GM15510 (cell line): ENCODE data around the gene VPS8.

Experiments
- POLR2A ChIP-seq: IDR thresholded peaks from 3 replicates; pipeline ENCODE4 v1.6.1; 2011; ENCODE audit warnings: borderline replicate concordance; ENCODE audit not compliant: insufficient read length; ENCODE audit errors: extremely low read depth

Gene VPS8, protein sequence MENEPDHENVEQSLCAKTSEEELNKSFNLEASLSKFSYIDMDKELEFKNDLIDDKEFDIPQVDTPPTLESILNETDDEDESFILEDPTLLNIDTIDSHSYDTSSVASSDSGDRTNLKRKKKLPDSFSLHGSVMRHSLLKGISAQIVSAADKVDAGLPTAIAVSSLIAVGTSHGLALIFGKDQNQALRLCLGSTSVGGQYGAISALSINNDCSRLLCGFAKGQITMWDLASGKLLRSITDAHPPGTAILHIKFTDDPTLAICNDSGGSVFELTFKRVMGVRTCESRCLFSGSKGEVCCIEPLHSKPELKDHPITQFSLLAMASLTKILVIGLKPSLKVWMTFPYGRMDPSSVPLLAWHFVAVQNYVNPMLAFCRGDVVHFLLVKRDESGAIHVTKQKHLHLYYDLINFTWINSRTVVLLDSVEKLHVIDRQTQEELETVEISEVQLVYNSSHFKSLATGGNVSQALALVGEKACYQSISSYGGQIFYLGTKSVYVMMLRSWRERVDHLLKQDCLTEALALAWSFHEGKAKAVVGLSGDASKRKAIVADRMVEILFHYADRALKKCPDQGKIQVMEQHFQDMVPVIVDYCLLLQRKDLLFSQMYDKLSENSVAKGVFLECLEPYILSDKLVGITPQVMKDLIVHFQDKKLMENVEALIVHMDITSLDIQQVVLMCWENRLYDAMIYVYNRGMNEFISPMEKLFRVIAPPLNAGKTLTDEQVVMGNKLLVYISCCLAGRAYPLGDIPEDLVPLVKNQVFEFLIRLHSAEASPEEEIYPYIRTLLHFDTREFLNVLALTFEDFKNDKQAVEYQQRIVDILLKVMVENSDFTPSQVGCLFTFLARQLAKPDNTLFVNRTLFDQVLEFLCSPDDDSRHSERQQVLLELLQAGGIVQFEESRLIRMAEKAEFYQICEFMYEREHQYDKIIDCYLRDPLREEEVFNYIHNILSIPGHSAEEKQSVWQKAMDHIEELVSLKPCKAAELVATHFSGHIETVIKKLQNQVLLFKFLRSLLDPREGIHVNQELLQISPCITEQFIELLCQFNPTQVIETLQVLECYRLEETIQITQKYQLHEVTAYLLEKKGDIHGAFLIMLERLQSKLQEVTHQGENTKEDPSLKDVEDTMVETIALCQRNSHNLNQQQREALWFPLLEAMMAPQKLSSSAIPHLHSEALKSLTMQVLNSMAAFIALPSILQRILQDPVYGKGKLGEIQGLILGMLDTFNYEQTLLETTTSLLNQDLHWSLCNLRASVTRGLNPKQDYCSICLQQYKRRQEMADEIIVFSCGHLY (N-terminal part only)

DNA sequence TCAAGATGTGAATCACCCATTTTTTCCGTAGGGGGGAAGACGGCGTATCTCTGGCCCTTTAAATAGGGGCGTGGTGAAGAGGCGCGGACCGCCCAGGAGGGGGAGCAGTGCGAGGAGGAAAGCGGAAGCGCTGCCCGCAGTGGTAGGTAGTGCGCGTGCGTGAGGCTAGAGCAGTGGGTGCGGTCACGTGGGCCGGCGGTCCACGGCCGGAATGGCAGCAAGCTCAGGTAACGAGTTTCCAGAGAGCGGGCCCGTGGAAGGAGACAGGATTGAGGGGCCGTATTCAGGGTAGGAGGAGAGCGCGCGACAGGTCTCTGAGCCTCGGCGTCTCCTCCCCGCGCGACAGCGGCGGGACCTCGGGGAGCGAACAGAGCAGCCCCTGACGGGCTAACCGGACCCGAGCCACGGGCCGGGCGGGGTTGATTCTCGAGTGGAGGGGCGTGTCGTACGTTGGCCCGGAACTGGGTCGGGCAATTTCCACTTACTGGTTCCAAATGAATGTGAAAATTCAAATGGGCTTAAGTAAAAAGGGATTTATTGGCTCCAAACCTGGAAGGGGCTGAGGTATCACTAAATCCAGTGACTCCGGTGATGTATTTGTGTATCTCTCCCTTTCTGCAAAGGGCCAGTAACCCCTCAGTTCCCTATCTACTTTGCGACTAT lies at the start of gene VPS8:
TSS of gene VPS8 (plus strand) at position 168 of the 663 bp plus-strand sequence. CDS start 12,467 bp downstream, outside the sequence.
- peak; percentile 84 for TF ChIP-seq POLR2A

DNA sequence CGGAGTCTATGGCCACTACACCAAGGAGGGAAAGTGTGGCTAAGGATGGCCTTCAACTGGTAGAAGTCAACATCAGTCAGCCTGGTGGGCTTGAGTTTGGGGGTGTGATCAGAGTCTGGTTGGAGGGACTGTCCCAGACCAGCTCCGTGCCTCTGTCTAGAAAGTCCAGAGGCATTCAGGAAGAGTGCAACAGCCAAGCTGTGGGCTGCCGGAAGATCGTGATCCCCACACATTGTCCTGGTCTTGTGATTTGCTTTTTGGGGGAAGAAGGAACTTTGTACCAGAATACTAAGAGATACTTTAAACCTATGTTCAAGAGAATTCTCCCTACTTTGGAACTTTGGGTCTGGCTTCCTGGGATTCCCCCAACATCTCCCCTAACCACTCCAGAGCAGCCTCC lies 47.8 kb upstream of the VPS8 start:
- no peak for TF ChIP-seq POLR2A

DNA sequence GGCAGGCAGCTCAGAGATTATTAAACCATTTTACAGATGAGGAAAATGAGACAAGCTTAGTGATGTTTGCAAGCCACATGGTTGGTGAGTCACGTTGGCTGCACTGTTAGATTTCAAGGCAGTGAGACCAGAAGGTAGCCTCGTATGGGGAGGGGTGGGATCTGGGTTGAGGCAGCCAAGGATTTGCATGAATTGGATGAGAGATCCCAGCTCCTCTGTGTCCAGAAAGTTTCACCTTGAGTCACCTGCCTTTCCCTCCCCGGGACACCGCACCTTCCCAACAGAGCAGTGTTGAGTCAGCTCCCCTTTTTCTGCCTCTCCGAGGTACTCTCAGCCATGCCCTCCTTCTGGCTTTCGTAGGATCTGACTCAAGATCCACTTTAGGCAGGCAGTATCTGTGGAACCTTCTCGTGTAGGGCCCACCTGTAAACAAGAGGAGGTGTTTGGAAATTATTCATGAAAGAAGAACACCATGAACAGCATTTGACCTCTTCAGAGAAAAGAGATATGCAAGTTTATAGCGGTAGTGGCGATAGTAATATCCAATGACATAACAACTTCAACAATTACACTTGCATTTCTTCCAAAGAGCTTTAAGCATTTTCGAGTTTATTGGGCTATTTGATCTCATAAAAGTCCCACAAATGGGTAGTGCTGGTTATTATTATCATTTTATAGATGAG lies 46.8 kb upstream of the VPS8 start:
- TF ChIP-seq POLR2A = no peak

DNA sequence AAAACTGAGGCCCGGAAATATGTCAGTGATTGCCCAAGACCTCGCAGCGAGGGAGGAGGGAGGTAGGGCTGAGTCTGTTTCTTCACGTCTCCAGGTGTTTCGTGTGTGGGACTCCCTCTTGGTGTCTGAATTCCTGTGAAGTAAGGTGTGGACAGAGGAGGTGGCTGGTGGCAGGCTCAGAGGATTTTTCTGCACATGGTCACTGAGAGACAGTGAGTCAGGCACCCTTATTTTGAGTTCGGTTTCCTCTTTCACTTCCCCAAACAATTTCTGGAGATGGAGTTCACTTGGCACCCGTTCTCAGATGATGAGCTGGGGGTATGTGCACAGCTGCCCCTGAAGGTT lies 46.3 kb upstream of the VPS8 start:
- no peak for TF ChIP-seq POLR2A

DNA sequence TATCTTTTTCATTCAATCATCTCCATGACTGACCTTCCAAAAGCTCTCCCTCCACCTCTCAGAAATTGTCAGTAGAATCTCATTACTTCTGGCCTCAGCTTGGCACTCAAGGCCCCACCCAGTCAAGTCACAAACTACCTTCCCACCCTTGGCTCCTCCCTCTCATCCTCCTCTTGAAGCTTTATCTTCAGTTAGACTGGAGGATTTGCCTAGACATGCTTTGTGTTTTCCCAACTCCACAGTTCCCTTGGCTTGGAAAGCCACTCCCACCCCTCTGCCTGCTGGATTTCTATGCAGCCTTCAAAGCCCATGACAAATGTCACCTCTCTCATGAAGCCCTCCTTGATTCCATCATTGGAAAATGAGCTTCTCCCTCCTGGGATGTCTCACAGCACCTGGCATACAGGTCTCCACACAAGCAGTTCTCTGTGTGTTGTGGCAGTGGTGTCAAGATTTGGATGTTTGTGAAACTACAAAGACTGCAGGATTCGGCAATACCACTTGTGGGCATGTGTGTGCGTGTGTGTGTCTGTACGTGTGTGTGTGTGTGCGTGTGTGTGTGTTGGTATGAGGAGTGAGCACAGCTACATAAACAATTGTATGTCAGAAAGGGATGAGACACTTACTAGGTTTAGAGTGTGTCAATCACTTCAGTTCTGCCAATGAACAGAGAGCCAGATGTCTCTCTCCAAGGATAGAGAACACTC lies 45.3 kb upstream of the VPS8 start:
- TF ChIP-seq POLR2A = no peak

DNA sequence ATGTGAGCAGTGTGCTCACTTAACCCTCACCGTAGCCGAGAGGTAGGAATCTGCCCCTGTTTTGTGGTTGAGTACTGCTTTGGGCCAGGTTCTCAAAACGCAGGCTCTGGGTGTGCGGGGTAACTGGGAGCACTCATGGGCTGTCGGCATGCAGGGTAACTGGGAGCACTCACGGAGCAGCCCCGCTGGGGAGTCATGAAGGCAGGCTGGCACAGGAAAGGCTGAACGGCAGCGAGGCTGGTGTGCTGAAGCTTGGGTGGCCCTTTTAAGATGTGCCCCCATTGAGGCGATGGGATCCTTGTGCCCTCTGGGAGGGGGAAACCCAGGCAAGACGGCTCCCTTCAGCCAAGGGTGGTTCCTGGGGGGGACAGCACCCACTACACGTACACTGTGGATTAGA lies 44.6 kb upstream of the VPS8 start:
- no peak for TF ChIP-seq POLR2A

DNA sequence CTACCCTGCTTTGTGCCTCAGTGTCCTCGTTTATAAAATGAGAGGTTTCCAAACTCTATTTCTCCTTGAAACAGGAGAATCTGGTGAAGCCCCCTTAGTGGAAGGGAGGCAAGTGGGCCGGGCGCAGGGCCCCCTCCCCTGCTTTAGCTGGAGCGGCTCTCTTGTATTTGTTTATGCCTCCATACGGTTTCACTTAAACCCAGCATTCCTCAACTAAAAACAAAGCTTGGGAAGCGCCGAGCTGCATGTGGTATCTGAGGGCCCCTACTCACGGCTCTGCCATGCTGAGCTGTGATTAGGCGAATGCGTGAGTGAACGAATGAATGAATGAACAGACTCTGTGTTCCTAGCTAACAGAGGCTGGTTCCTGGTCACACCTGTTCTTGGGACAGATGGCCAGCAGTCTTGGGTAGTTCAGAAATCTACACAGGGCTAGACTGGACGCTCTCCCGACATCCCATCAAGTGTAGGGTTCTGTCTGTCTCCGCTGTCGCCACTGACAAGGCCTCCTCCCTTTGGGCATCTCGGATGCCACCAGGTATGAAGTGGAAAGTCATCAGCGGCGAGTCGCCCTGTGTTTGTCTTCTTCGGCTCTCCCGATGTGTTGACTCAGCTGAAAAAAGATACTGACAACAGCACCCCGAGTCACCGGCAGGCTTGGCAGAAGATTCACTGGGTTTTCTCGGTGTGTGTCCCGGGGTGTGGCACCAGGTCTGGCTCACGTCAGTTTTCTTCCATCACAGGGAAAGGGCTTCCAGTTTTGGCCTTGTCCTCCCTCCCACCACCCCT lies 42.4 kb upstream of the VPS8 start:
- TF ChIP-seq POLR2A = no peak

DNA sequence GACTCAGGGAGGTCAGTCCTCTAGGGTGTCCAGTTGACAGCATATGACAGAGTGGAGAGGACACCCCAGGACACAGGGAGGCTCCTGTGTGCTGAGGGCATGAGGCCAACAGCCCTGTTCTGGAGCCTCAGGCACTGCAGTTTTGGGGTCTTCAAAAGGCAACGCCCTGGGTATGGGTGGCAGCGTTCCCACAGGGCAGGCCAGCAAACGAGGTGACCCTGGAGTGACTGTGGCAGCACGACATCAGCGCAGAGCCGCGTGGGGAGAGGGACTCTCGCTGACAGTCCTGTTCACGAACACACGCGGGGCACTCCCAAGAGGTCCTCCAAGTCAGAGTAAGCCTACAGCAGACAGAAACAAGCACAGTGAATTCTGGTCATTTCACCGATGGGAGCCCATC lies 41.4 kb upstream of the VPS8 start:
- no peak for TF ChIP-seq POLR2A

DNA sequence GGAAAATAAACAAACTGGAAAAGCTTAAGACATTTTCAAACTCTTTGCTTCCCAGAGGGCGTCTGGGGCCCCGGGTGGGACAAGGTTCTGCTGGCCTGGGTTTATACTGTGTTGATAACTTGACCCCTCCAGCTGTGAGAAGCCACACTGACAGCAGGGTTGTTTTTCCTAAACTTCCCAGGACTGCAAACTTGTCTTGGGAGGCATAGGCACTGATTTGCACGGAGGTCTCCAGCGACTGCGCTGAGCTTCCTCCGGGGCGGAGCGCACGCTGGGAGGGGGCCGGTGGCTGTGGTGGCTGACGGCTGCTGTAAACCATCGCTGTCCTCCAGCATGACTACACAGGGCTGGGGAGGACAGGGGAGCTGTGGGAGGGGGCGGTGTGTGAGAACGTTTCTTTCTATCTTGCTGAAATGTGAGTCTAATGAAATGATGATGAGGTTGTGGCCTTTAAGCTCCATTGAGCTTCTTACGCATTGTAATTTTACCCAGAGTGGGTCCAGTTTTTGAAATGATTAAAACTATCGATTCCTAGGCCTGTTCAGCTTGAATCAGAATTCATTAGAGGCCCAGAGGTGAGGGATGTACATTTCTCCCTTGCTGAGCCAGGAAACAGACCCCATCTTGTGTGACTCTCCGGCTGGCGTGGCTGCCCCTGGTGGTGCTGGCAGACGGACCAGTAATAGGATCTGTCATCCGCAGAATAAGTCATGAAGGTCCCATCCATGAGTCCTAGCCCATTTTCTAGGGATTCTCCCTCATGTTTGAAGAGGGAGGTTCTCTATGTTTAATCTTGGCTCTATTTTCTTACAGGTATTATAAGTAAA lies 40.5 kb upstream of the VPS8 start:
- no peak for TF ChIP-seq POLR2A

DNA sequence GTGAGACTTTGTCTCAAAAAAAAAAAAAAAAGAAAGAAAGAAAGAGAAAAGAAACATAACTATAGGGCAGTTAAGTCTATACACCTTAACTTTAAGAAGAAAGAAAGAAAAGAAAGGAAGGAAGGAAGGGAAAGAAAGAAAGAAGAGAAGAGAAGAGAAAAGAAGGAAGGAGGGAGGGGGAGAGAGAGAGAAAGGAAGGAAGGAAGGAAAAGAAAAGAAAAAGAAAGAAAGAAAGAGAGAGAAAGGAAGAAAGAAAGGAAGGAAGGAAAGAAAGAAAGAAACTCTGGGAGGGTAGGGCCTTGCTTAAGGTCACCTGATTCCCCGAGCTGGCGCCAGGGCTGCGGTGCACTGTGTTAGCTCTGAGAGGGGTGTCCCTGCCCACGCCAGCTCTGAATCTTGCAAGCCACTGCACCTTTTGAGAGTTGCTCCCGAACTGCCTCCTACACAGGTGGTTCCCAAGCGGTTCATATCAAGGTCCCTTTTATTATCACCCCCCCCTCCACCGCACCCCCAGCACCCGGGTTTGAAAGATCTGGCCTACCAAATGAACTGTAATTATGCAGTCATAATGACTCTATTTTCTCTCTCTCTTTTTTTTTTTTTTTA lies 39.2 kb upstream of the VPS8 start:
- no peak for TF ChIP-seq POLR2A
